ENCODE results near the gene MAB21L1.

MAB21L1 gene

DNA sequence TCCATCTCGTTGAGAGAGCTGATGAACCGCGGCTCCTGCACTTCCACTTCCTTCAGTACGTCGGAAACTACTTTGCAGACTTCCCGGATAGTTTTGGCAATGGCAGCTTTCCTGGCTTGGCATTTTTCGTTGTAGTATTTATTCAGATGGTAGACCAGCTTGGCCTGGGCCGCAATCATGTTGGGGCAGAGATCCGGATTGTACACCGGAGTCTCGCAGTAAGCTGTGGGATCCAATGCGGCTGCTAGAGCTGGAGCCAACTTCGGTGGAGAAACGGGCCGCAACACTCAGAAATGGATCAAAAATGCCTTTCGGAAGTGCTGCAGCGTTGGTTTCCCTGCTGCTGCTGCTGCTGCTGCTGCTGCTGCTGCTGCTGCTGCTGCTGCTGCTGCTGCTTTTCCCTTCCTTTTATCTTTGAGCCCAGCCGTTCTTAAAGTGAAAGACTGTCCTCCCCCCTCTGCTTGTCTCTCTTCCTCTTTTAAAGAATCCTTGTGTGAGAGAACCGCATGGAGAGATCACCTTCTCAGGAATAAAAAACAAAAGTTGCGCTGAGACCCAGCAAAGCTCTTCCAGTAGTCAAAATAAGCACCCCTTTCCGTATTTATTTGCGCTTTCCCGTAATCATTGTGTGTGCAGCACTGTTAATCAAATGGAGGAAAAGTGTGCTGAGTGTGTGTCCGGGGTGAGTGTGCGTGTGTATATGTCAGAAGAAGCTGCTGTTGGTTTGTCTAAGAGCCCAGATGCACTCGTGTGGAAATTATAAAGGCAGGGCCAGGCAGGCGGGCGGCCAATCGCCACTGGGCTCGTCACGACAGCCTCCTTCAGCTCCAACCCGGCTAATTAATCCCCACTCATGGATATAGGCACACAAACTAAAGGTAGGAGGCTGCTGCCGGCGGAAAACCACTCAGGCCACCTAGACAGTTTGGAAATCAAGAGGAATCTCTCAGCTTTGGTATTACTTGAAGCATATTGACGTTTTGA, at the start of gene MAB21L1:
Gene MAB21L1 (minus strand): TSS at position 730 of the 984 bp plus-strand sequence. CDS start 551 bp downstream, at position 179.
- no peak for DNase-seq (ENCODE audit: low read depth, low spot score)

- no peak for DNase-seq (ENCODE audit: low read depth, low spot score)
These were observed 47.7 kb upstream of the MAB21L1 start for GRCh38 chr13:35524171-35524570.

- no peak for DNase-seq (ENCODE audit: low read depth, low spot score)
These were observed 42.0 kb upstream of the MAB21L1 start for GRCh38 chr13:35518337-35518946.

- DNase-seq (ENCODE audit: low read depth, low spot score) = no peak
These were observed 38.5 kb upstream of the MAB21L1 start for GRCh38 chr13:35514801-35515502.

DNA sequence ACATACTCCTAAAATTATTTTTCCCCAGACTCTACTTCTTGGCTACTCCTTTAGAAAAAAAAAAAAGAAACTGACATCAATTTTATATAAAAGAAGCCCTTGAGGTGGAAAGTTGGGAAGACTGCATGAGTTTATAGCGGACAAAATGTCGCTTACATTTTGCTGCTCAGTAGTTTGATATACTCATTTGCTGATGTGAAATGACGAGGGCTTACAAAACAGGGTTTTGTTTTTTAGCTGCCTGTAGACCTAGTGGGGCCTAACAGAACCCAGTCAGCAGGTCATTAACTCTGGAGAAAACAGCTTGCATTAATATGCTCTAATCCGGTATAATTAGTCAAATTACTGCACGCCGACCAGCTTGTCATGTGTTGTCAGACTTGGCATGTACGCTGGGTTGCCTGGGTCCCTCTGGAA, 37.6 kb upstream of the MAB21L1 start:
- no peak for DNase-seq (ENCODE audit: low read depth, low spot score)

DNA sequence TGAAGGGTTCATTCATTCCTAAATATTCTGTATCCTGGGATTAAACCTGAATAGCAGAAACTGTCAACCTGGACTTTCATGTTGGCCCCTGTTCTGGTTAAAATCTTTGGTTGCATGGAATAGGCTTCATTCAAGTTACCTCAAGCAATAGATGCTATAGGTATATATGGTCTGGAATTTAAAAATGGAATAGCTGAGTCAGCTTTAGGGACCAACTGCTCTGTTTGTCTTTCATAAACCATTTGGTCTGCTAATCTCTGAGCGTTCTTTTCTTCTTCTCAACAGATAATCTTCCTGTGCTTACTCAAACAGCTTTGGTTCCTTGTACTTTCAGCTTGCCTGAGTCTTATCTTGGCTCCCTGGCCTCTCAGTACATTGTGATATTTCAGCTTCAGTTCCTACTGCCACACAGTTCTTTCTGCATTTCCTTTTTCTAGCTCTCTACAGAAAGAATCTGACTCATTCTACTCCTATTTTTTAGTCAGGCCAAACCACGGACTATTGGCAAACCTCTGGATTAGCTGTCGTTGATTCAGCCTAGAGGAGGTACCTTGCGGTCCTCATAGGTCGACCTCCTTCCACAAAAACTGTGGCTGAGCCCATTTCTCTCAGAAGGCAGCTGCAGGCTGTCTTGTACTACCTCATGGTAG, 35.9 kb upstream of the MAB21L1 start:
- peak; percentile 43 for DNase-seq (ENCODE audit: low read depth, low spot score)

DNA sequence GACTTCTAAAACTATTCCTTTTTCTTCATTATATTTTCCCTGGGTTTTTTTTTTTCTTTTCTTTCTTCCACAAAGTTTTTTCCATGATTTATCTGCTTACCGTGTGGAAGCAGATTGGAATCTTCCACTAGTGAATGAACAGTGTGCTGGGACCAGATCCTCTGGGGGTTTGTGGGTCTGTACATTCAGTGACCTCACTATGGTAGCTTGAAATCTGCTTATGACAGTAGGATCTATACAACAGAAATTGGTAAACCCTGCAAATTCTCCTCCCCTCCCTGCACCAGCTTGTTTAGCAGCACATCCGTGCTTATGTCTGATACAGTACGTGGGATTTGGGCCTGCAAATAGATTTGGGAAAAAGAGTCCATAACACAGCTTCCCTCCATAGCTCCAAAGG, 26.0 kb upstream of the MAB21L1 start:
- DNase-seq (ENCODE audit: low read depth, low spot score) = no peak

DNA sequence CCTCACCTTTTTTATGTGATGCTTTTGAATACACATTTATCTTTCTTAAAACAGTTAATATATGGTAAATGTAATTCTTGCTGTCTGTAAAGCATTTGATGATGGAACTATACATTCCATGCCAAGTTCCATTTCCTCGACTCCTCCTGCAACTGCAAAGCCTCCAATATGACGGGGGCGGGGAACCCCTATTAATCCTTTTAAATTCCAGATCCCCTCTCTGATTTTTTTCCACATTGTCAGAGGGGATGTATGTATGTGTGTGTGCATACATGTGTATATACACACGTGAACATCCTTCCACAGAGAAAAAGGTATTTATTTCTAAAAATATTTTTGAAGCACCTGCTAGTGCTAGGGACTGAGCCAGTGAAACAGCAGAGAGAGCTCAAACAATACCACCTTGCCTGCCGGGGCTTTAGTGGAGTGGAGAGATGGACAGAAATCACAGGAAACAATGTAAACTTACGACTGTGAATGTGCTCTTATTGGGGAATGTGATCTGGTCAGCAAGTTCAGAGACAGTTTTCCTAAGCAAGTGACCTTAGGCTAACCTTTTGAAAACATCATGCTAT, 25.3 kb upstream of the MAB21L1 start:
- no peak for DNase-seq (ENCODE audit: low read depth, low spot score)

DNA sequence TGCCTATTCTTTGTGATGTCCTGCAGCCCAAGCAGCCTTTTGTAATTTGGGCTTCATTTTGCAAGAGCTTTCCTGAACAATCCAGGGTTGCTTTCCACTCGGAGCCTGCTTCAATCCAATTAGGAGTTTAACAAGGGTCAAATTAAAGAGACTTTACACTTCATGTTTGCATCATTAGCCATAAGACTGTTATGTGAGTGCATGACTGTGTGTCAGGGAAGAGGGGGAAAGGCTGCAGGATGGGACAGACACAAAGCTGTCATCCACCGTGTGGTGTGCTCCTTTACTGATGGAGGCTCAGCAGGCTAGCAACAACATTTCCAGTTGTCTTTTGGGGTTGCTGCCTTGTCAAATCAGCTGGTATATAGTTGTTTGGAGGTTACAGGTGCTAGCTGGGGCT, 23.7 kb upstream of the MAB21L1 start:
- no peak for DNase-seq (ENCODE audit: low read depth, low spot score)

DNA sequence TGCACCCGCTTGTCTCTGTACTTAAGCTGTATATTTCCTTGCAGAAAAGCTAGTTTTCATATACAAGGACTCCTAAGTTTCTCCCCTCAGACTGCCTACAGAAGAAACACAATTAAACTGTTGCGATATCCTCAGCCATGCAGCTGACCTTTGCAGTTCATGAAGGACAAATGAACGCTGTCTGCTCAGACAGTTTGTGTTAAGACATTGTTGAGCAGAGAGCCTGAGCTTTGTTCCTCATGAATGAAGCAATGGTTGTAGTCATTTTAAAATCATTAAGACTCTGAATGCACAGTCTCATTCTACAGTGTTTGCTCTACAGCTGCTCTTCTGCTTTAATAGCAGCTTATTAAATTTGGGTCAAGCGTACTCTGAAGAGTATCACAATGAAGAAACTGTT, 23.2 kb upstream of the MAB21L1 start:
- DNase-seq (ENCODE audit: low read depth, low spot score) = no peak

DNA sequence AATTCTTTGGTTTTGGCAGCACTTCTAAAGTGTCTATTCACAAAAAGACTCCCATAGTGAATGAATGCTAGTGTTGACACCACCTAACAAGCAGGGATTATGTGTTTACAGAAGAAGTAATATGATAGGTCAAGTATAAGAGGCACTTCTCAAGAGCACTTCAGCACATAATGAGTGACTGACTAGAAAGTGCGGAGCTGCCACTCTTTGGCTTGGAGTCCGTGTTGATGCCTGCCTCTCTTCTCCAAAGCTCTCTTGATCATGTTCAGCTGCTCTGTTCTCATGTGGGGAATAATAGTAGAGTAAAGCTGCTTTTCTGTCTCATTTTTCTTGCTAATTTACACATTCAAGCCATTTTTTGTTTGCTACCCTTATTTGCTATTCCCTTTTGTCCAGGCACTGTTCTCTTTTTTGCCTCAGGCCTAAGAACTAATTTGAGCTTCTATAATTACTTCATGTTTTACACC, 22.7 kb upstream of the MAB21L1 start:
- no peak for DNase-seq (ENCODE audit: low read depth, low spot score)

DNA sequence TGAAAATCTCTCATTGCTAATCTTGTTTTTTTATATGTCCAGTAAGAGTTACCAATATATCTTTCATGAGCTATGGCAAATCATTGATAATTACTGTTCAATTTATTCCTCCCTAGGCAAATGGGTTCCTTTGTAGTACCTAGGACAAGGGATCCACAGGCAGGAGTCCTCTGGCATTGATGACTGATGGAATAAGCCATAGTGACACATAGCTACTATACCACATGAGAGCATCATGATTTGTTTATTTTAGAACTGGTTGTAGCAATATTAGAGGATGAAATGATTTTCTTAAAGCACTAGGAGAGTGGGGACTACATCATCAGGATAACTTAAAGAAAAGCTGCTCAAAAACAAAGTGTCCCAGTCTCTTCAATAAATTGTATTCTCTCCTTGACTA, 21.7 kb upstream of the MAB21L1 start:
- no peak for DNase-seq (ENCODE audit: low read depth, low spot score)

DNA sequence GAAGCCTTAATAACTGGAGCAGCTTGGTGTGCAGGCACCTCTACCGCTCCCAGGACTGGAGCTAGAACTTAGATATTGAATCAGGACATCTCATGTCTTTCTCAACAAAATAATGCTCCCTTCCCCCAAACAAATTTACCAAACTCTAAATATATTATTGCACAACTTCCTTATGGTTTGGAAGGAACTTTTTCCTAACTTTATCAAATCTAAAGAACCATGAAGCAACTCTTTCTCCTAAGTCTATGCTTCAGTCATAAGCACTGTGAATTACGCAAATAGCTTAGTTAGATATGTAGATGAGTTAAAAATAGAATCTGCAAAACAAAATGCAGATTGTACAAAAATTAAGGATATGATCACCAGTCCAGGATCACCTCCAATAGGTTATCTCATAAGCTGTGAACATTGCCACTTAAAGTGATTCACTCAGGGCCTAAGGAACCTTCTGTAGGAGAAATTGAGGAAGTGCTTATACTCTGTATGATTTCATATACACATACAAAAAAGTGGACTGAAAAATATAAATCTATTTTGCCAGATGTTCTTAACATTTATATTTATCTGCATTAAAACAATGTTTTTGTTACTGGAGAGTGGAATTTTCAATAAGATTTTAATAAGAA, 20.4 kb upstream of the MAB21L1 start:
- DNase-seq (ENCODE audit: low read depth, low spot score) = no peak

DNA sequence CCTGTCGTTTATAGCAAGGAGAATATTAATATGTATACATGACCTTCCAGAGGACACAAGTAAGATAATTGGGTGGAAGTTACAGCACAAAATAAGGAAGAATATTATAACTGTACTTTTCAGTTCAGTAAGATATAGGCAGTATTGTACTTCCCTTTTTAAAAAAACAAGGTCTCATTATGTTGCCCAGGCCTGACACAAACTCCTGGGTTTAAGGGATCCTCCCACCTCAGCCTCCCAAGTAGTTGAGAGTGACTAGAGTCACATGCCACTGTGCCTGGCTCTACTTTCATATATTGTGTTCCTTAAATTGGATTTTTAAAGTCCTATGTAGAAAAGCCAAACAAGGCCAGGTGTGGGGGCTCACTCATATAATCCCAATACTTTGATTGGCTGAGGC, 19.5 kb upstream of the MAB21L1 start:
- no peak for DNase-seq (ENCODE audit: low read depth, low spot score)

DNA sequence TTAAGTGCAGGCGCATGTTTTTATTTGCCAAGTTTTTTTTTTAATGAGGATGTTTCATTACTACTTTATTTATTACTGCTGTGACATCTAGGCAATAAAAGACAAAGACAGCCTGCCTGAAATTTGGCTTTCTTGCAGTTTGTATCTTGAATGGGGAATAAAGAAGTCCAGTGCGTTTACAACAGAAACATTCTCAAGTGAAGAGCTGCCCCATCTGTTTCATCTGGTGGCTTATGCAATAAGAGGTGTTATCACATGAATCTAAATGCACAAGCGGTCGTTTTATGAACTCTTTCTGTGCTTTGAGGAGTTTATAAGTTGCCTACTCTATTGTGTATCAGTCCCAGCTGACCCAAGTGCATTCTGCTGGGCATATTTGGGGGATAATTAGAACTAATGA, 12.6 kb upstream of the MAB21L1 start:
- DNase-seq (ENCODE audit: low read depth, low spot score) = no peak

DNA sequence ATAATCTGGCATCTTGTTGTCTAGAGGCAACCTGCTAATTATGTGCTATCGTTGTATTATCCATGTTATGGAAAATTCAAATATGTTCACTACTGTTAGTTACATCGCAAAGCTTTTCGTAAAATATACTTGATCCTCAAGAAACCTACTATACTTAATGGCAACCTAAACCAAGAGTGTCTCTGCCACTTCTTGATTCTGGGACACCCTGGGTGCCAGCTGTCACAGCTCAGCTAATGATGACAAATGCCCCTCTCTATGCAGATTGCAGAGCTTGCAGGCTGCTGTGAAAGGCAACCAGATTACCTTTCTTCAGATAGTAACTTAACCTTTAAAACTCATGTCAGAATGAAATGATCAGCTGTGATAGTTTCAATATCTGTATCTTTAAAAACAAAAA, 8.9 kb upstream of the MAB21L1 start:
- DNase-seq (ENCODE audit: low read depth, low spot score) = no peak

- no peak for DNase-seq (ENCODE audit: low read depth, low spot score)
These were observed 7.9 kb upstream of the MAB21L1 start for GRCh38 chr13:35484384-35484783.

GRCh38 chr13:35483761-35484160, 7.3 kb upstream of the MAB21L1 start:
- no peak for DNase-seq (ENCODE audit: low read depth, low spot score)

DNA sequence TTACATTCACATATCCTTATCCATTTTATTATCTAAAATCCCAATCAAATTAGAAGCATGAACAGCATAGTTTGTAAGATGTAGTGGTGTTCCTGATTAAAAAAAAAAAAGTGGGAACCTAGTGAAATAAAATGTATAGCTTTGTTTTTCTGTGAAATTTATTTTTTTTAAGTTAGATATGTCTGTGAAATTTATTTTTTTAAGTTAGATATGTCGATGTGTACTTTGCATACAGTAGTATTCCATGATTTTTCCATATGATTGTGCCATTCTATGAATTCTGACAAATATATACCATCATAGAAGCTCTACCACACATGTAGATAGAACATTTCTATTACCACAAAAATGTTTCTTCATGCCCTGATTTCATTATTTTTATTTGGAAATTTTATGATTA, 6.0 kb upstream of the MAB21L1 start:
- DNase-seq (ENCODE audit: low read depth, low spot score) = no peak

GRCh38 chr13:35481777-35482176, 5.3 kb upstream of the MAB21L1 start:
- no peak for DNase-seq (ENCODE audit: low read depth, low spot score)

GRCh38 chr13:35480346-35480745, 3.9 kb upstream of the MAB21L1 start:
- no peak for DNase-seq (ENCODE audit: low read depth, low spot score)

All from smooth muscle cell of the brain vasculature (primary cell).